ENCODE data around the gene ASS1. TPM values are rescaled to one million over a fixed set of nuclear protein-coding genes. Genes with fewer than 3 reads are reported as not detected.

Gene ASS1
- 26.6 and 113 TPM in 2 replicates for total RNA-seq

GRCh38 chr9:130444565-130445221, at the start of gene ASS1:
TSS of gene ASS1 (plus strand) at chr9:130444961. CDS start at chr9:130452229, 7,268 bp downstream.

Other genes starting within 250 kb of the ASS1 start
- gene HMCN2, start 179.2 kb upstream of the ASS1 start, total RNA-seq, result not detected in 2 replicates
- 24.4 and 25.7 TPM in 2 replicates for gene FUBP3, start 134.6 kb downstream of the ASS1 start, total RNA-seq
- gene PRDM12, start 219.6 kb downstream of the ASS1 start, total RNA-seq, result not detected in 2 replicates
- gene EXOSC2, start 248.8 kb downstream of the ASS1 start, total RNA-seq, result 22.0 and 42.1 TPM in 2 replicates

All from hair follicular keratinocyte (primary cell).